HFFc6 (cell line): ENCODE data around the gene LRRIQ4. TPM values are rescaled to one million over a fixed set of nuclear protein-coding genes. Genes with fewer than 3 reads are reported as not detected.

Experiments
- DNase-seq: peaks from one replicate; pipeline ENCODE4 v3.0.0-alpha.2; 2018
- H3K27ac Mint-ChIP-seq: 2 replicates; pipeline ENCODE4 v1.8.0; 2020; ENCODE audit warnings: mild to moderate bottlenecking, mixed read lengths
- H3K27me3 Mint-ChIP-seq: 2 replicates; pipeline ENCODE4 v1.8.0; 2021; ENCODE audit warnings: mild to moderate bottlenecking, moderate library complexity, mixed read lengths; ENCODE audit not compliant: insufficient read depth
- H3K36me3 Mint-ChIP-seq: 2 replicates; pipeline ENCODE4 v1.8.0; 2021; ENCODE audit warnings: low read depth, mixed read lengths
- H3K4me1 Mint-ChIP-seq: 2 replicates; pipeline ENCODE4 v1.8.0; 2020; ENCODE audit warnings: low read depth, mixed read lengths
- H3K4me3 Mint-ChIP-seq: 2 replicates; pipeline ENCODE4 v1.8.0; 2020; ENCODE audit warnings: mild to moderate bottlenecking, moderate library complexity, mixed read lengths
- H3K9me3 Mint-ChIP-seq: 2 replicates; pipeline ENCODE4 v1.8.0; 2020; ENCODE audit warnings: mild to moderate bottlenecking, mixed read lengths
- CTCF ChIP-seq: fragments of 200-600 bp; sonication (generic); IDR thresholded peaks from 2 replicates; pipeline ENCODE4 v1.5.0; 2021; ENCODE audit warnings: antibody characterized with exemption, mild to moderate bottlenecking
- total RNA-seq, 6 experiments: library from RNA; stranded (reverse); fragmentation: NEBNext Ultra II Directional; extraction: Animal tissue kit (Norgen Biotek cat#: 25700); gene quantifications; 2 replicates in 1 of 6; 3 replicates in 5 of 6; pipeline ENCODE4 v1.2.3, GENCODE V29; 2021

LRRIQ4 gene
- total RNA-seq, 6 experiments from 2014 or later: not detected

DNA sequence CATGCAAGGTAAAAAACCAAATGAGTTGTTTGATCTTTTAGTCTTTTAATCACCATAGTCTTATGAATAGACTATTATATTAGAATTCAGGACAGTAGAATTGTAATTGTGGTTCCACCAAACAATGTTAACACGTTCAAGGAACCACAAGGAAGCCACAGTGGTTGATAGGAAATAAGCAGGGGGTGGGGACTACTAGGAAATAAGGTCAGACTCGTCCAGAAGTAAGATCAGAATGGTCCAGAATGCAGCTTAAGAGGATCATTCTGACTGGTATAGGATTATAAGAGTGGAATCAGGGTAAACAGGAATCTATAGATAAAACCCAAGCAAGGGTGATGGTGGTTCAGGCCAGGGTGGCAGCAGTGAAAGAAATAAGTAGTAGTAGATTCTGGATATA lies 31.9 kb upstream of the LRRIQ4 start:
- Mint-ChIP-seq H3K27ac (no peak overlapping the region), H3K27me3 (no peaks in the 10 kb centered on the region), H3K36me3 (peaks cover 38% of the 10 kb centered on the region), H3K4me3 (no peak overlapping the region), H3K4me1 (peaks cover 6% of the 10 kb centered on the region), H3K9me3 (no peaks in the 10 kb centered on the region)
- no peak for DNase-seq
- TF ChIP-seq CTCF: no peak

DNA sequence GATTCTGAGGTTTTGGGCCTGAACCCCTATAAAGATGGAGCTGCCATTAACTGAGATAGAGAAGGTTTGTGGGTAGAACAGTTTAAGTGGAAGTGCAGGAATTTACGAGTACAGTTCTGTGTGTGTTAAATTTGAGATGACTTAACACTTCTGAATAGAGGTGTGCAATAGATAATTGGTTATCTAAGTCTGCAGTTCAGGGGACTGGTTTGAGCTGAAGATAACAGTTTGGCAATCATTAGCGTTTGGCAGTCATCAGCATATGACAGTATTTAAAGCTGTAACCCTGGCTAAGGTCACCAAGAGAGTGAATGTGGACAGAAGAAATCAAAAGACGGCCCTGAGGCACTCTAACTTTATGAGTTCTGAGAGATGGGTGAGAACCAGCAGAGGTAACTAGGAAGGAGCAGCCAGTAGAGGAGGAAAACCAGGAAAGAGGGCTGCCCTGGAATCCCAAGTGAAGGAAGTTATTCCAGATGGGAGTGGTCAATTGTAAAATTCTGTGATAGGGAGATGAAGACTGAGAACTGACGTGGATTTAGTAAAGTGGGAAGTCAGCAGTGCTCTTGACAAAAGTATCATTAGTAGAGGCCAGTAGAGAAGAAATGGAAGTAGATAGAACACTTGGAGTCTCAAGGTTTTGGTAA lies 31.3 kb upstream of the LRRIQ4 start:
- H3K4me3 Mint-ChIP-seq: no peak overlapping the region
- H3K27me3 Mint-ChIP-seq: no peaks in the 10 kb centered on the region
- H3K4me1 Mint-ChIP-seq: peaks cover under 1% of the 10 kb centered on the region
- no peaks in the 10 kb centered on the region for H3K9me3 Mint-ChIP-seq
- no peak for TF ChIP-seq CTCF
- 0 out of 2 replicates have a peak overlapping the region, but pooled peaks have one; percentile 6 for H3K27ac Mint-ChIP-seq
- no peak for DNase-seq
- H3K36me3 Mint-ChIP-seq: peaks cover 43% of the 10 kb centered on the region

- Mint-ChIP-seq H3K36me3 (peaks cover 33% of the 10 kb centered on the region), H3K4me3 (no peak overlapping the region), H3K27ac (no peak overlapping the region), H3K9me3 (no peaks in the 10 kb centered on the region), H3K4me1 (peaks cover 16% of the 10 kb centered on the region), H3K27me3 (no peaks in the 10 kb centered on the region; the same call in 1 of the 2 replicates)
- no peak for TF ChIP-seq CTCF
- no peak for DNase-seq
Measured at GRCh38 chr3:169787120-169787519, 25.6 kb upstream of the LRRIQ4 start.

DNA sequence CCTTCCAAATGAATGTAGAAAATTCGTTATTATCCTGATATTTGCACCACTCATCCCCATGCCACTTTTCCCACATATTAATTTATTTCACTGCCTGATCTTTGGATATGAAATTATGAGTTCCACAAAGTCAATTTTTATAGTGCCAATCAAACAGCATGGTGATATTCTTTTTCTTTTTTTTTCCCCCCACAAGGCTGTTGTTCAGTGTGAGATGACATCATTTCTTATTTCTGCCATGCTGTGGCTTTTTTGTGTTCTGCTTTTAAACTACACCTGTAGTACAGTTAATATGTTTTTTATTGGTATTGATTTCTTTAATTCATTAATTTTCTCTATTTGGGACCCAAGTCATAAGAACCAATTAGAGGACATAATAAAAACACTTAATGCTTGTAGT lies 24.9 kb upstream of the LRRIQ4 start:
- no peak for DNase-seq
- TF ChIP-seq CTCF: no peak
- no peak overlapping the region for H3K4me3 Mint-ChIP-seq
- no peak overlapping the region for H3K27ac Mint-ChIP-seq
- peaks cover 16% of the 10 kb centered on the region for H3K4me1 Mint-ChIP-seq
- no peaks in the 10 kb centered on the region for H3K9me3 Mint-ChIP-seq
- peaks cover 39% of the 10 kb centered on the region for H3K36me3 Mint-ChIP-seq
- no peaks in the 10 kb centered on the region; the same call in 1 of the 2 replicates for H3K27me3 Mint-ChIP-seq

DNA sequence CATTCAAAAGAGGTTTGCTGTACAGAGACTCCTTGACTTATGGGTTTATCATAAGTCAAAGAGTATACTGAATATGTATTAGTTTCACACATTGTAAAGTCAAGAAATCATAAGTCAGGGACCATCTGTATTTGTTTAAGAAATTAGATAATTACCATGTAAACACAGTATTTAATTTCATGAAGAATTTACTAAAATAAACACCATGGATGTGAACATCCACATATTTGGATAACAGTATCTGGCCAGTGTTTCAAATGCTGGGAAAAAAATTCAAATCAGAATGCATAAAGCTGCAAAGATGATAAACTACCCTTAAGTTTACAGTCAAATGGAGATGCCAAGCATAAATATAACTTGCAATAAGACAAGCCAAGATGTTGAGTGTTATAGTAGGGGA lies 22.5 kb upstream of the LRRIQ4 start:
- H3K36me3 Mint-ChIP-seq: peaks cover 41% of the 10 kb centered on the region
- peaks cover 16% of the 10 kb centered on the region for H3K4me1 Mint-ChIP-seq
- H3K4me3 Mint-ChIP-seq: no peak overlapping the region
- H3K27me3 Mint-ChIP-seq: no peaks in the 10 kb centered on the region; the same call in 1 of the 2 replicates
- TF ChIP-seq CTCF: no peak
- no peaks in the 10 kb centered on the region for H3K9me3 Mint-ChIP-seq
- no peak overlapping the region for H3K27ac Mint-ChIP-seq
- DNase-seq: no peak
